ENCODE measurements around the gene GALNT9.

GALNT9 gene

DNA sequence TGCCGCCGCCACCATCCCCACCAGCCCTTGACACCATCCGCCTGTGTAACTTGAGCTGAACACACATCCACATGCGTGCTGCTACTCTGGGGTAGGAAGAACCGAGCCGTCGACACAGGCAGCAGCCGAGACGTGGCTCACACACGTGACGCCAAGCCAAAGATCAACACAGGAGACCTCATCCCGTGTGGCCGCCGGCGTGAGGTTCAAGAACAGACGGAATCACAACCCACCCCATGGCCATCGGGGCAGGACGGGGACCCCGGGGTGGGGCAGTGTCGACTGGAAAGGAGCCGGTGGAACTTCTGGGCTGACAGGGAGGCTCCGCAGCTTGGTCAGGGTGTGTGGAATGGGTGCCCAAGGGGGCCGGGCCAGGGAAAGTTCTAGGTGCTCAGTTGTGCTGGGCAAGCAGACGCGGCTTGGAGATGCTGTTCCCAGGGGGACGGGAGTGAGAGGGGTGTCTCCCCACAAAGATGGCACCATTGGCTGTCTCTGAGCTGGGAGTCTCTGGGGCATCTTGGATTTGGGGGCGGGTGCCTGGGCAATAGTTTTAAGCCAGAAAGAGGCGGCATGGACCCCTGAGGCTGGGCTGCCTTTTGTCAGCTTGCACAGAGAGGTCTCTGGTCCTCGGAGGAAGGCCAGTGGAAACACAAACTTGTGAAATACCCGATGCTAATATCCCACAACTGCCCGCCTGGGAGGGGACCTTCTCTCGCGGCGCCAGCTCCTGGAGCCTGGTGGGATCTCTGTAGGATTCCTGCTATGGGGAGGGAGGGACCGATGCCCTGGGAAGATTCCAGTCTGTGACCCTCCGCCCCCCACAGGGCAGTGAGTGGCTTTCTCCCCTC, 41.8 kb downstream of the GALNT9 start:
- DNase-seq (ENCODE audit: low spot score), result no peak
- Histone ChIP-seq H3K4me3 (no peak overlapping the region), H3K27ac (no peak overlapping the region)
- TF ChIP-seq, protein P1, sequence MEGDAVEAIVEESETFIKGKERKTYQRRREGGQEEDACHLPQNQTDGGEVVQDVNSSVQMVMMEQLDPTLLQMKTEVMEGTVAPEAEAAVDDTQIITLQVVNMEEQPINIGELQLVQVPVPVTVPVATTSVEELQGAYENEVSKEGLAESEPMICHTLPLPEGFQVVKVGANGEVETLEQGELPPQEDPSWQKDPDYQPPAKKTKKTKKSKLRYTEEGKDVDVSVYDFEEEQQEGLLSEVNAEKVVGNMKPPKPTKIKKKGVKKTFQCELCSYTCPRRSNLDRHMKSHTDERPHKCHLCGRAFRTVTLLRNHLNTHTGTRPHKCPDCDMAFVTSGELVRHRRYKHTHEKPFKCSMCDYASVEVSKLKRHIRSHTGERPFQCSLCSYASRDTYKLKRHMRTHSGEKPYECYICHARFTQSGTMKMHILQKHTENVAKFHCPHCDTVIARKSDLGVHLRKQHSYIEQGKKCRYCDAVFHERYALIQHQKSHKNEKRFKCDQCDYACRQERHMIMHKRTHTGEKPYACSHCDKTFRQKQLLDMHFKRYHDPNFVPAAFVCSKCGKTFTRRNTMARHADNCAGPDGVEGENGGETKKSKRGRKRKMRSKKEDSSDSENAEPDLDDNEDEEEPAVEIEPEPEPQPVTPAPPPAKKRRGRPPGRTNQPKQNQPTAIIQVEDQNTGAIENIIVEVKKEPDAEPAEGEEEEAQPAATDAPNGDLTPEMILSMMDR (IDR thresholded peaks at IDR 0.05), result no peak

DNA sequence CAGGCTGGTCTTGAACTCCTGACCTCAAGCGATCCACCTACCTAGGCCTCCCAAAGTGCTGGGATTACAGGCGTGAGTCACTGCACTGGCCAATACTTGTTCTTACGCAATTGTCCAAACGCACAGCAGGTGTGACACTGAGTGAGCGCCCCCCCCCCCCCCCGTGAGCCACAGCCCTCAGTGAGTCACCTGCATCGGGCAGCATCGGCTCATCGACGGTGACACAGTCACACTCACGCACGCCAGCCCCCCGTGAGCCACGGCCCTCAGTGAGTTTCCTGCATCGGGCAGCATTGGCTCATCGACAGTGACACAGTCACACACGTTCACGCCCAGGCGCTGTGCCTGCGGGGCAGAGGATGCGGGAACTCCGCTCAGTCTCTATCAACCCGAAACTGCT, 42.5 kb downstream of the GALNT9 start:
- no peak for DNase-seq (ENCODE audit: low spot score)
- no peak overlapping the region for H3K4me3 ChIP-seq
- TF ChIP-seq, protein P1 (IDR thresholded peaks at IDR 0.05), result no peak
- H3K27ac ChIP-seq, result no peak overlapping the region

DNA sequence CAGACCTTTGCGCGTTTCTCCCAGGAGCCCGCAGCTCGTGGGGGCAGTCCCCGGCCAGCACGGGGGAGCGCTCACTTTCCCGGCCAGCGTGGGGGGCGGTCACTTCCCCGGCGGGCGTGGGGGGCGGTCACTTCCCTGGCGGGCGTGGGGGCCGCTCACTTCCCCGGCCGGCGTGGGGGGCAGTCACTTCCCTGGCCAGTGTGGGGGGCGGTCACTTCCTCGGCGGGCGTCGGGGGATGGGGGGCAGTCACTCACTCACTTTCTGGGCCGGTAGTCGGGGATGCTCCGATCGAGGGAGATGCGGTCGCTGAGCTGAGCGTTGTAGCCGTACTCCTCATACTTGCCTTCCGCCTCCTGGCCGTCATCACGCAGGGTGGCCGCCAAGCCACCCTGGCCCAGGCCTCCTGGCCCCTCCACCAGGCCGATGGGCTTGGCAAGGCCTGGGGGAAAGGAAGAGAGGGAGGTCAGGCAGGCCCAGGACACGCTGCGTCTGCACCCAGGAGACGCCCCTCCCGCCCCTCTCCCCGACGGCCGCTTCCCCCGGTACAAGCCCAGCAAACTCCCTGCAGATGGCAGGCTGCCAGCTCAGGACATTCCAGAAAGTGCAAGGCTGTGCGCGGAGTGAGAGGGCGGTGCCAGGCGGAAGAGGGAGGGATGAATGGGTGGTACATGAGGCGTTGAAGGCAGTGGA, 43.3 kb downstream of the GALNT9 start:
- Histone ChIP-seq H3K27ac (no peak overlapping the region), H3K4me3 (peak overlapping the region; percentile 66)
- no peak for DNase-seq (ENCODE audit: low spot score)
- TF ChIP-seq, protein P1 (IDR thresholded peaks at IDR 0.05), result no peak

DNA sequence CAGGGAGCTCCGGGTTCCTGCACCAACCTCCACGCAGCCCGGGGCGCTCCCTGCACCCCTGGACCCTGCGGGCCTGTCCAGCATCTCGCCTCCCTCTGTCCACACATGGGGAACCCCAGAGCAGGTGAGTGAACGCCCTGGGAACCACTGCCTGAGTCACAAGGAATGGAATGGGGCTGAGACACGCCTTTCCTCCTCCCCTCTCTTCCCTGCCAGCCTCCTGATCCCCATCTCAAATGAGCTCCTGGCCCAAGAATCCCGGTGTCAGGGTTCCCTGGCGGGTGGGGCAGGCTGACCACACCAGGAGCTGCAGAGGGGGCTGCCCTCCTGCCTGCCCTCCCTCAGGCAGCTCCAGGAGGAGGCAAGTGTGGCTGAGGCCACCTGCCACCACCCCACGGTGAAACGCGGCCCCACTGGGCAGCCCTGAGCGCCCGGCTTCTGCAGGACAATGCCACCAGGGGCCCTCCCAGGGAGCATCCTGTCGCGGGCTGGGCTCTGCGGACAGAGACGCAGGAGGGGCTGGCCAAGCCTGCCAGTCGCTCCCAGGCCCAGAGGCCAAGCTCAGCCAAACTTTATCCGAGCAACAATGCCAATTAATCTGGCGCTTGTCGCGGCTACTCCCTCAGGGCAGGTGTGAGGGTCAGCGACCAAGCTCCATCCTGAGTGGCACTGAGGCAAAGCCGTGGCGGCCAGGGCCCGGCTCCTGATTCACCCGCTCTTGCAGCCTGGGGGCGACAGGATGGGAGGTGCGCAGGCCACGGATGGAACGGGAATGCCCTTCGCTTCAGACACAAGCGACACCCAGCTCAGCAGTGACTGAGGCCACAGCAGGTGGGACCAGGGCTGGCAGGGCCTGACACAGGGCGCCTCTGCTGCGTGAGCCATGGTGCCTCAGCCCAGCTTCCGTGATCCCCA, 44.3 kb downstream of the GALNT9 start:
- TF ChIP-seq, protein P1 (IDR thresholded peaks at IDR 0.05), result no peak
- H3K27ac ChIP-seq, result no peak overlapping the region
- no peak overlapping the region for H3K4me3 ChIP-seq
- no peak for DNase-seq (ENCODE audit: low spot score)

DNA sequence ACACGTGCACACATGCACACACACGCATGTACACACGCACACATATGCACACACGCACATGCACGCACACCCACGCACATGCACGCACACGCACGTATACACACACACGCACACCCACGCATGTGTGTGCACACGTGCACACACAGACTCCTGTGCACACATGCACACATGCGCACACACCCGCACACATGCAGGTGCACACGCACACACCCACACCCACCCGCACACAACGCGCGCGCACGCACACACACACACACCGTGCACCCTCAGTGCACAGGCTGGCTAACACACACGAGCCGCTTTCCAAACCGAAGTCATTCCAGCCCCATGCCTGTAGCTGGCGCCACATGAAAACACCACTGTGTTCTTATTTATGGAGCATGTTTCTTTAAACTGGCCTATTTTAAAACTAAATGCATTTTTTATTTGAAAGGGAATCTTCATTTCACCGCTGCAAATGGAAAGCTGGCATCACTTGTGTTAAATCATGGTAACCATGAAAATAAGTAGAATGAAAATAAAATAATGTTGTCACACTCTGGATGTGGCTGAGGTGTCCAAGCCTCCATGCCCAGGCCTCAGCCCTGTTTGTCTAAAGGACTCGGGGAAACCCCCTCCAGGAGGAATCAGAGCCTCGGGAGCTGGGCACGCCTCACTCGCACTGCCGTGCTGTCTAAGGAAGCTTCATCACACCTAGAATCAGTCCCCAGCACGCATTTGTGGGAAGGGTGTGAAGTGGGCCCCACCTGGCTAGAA, 45.1 kb downstream of the GALNT9 start:
- TF ChIP-seq, protein P1 (IDR thresholded peaks at IDR 0.05), result no peak
- Histone ChIP-seq H3K4me3 (no peak overlapping the region), H3K27ac (no peak overlapping the region)
- no peak for DNase-seq (ENCODE audit: low spot score)
